Osteocyte (in vitro differentiated cells): Measurements from ENCODE around the gene BAG3. TPM values are rescaled to one million over a fixed set of nuclear protein-coding genes. Genes with fewer than 3 reads are reported as not detected.

Experiments used
- DNase-seq: peaks from one replicate; pipeline ENCODE4 v3.0.0; 2021; ENCODE audit warnings: mixed read lengths; ENCODE audit not compliant: unreplicated experiment; ENCODE audit errors: extremely low spot score
- H3K27ac Mint-ChIP-seq: one replicate; pipeline ENCODE4 v1.8.0; 2021; ENCODE audit warnings: mild to moderate bottlenecking, mixed read lengths; ENCODE audit not compliant: unreplicated experiment
- H3K27me3 Mint-ChIP-seq: one replicate; pipeline ENCODE4 v1.8.0; 2021; ENCODE audit warnings: mixed read lengths; ENCODE audit not compliant: unreplicated experiment
- H3K36me3 Mint-ChIP-seq: one replicate; pipeline ENCODE4 v1.8.0; 2021; ENCODE audit warnings: mixed read lengths; ENCODE audit not compliant: unreplicated experiment
- H3K4me1 Mint-ChIP-seq: one replicate; pipeline ENCODE4 v1.8.0; 2021; ENCODE audit warnings: mixed read lengths; ENCODE audit not compliant: unreplicated experiment
- H3K4me3 Mint-ChIP-seq: one replicate; pipeline ENCODE4 v1.8.0; 2021; ENCODE audit warnings: mild to moderate bottlenecking, moderate library complexity, mixed read lengths; ENCODE audit not compliant: unreplicated experiment
- H3K9me3 Mint-ChIP-seq: one replicate; pipeline ENCODE4 v1.8.0; 2021; ENCODE audit warnings: mixed read lengths; ENCODE audit not compliant: unreplicated experiment
- total RNA-seq: library from RNA; stranded (reverse); gene quantifications from 2 replicates; pipeline ENCODE4 v1.2.1, GENCODE V29; 2021
- TF ChIP-seq, protein P1 (sequence below): fragments of 200-600 bp; sonication (generic); IDR thresholded peaks from 2 replicates; pipeline ENCODE4 v1.5.0; 2021; ENCODE audit warnings: antibody characterized with exemption, mild to moderate bottlenecking, moderate library complexity

The BAG3 gene
- total RNA-seq, 1 donor from 2014 or later: 41.0 TPM

DNA sequence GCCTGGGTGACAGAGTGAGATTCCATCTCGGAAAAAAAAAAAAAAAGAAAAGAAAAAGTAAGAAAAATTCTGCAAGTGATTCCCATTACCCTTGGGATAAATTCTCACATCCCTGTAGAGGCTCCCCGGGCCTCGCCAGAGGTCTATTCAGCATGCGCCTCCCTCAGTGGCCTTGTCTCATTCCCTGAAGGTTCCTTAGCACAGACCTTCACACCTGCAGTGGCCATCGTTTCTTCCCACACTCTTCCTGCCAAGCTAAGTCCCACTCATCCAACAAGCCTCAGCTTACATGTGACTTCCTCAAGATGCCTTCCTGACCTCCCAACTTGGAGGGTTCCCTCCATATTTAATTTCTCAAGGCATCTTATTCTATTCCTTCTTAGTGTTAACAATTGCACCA lies 20.9 kb upstream of the BAG3 start:
- Mint-ChIP-seq H3K4me1 (no peaks in the 10 kb centered on the region), H3K9me3 (no peaks in the 10 kb centered on the region), H3K27me3 (no peaks in the 10 kb centered on the region), H3K27ac (no peak overlapping the region), H3K4me3 (no peak overlapping the region), H3K36me3 (no peaks in the 10 kb centered on the region)
- no peak for DNase-seq
- TF ChIP-seq, protein P1, sequence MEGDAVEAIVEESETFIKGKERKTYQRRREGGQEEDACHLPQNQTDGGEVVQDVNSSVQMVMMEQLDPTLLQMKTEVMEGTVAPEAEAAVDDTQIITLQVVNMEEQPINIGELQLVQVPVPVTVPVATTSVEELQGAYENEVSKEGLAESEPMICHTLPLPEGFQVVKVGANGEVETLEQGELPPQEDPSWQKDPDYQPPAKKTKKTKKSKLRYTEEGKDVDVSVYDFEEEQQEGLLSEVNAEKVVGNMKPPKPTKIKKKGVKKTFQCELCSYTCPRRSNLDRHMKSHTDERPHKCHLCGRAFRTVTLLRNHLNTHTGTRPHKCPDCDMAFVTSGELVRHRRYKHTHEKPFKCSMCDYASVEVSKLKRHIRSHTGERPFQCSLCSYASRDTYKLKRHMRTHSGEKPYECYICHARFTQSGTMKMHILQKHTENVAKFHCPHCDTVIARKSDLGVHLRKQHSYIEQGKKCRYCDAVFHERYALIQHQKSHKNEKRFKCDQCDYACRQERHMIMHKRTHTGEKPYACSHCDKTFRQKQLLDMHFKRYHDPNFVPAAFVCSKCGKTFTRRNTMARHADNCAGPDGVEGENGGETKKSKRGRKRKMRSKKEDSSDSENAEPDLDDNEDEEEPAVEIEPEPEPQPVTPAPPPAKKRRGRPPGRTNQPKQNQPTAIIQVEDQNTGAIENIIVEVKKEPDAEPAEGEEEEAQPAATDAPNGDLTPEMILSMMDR: no peak

DNA sequence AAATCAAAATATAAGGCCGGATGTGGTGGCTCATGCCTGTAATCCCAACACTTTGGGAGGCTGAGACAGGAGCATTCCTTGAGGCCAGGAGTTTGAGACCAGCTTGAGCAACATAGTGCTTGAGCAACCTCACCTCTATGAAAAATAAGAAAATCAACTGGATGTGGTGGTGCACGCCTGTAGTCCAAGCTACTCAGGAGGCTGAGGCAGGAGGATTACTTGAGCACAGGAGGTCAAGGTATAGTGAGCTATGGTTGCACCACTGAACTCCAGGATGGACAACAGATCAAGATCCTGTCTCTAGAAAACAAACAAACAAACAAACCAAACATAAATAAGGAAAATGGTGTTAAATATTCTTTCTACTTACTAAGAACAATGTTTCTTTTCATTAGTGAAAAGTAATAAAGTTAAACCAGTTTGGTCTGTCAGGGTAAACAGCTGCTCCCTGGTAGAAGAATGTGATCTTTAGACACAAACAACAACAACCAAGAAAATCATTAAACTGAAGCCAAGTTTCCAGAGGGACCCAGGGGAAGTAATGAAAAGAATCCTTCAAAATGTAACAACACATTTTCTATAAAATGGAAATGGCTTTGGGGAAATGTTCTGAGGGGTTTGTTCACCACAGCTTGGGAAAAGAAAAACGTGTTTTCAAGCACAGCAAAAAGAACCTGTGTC lies 17.5 kb upstream of the BAG3 start:
- DNase-seq: no peak
- Mint-ChIP-seq H3K27me3 (no peaks in the 10 kb centered on the region), H3K36me3 (no peaks in the 10 kb centered on the region), H3K9me3 (no peaks in the 10 kb centered on the region), H3K4me1 (no peaks in the 10 kb centered on the region), H3K27ac (no peak overlapping the region), H3K4me3 (no peak overlapping the region)
- TF ChIP-seq, protein P1: no peak

DNA sequence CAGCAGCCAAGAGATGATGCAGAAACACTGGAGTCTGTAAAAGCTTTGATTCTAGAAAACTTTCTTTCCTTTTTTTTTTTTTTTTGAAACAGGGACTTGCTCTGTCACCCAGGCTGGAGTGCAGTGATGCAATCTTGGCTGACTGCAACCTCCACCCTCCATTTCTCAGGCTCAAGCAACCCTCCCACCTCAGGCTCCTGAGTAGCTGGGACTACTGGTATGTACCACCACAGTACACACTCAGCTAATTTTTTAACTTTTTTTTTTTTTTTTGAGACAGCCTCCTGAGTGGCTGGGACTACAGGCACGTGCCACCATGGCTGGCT lies 17.0 kb upstream of the BAG3 start:
- H3K36me3 Mint-ChIP-seq: no peaks in the 10 kb centered on the region
- no peak for DNase-seq

DNA sequence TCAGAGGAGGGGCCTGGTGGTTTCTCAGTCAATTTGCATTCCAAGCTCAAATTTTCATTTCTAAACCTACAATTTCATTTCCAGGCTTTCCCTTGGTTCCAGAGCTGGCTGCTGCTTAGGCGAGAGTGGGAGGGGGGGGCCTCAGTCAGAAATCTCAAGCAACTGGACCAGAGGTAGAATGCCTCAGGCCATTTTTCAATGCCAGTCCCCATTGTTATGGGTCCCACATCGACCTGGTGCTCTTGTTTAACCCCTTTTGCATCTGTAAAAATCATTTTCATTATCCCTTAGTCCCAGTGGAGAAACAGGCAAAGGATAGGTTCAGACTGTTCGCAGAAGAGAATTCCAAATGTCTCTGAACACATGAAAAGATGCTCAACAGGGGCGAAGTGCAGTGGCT lies 13.5 kb upstream of the BAG3 start:
- H3K36me3 Mint-ChIP-seq: no peaks in the 10 kb centered on the region
- no peaks in the 10 kb centered on the region for H3K4me1 Mint-ChIP-seq
- no peaks in the 10 kb centered on the region for H3K27me3 Mint-ChIP-seq
- H3K9me3 Mint-ChIP-seq: no peaks in the 10 kb centered on the region
- H3K4me3 Mint-ChIP-seq: no peak overlapping the region
- no peak for DNase-seq
- H3K27ac Mint-ChIP-seq: no peak overlapping the region
- TF ChIP-seq, protein P1: no peak

More for the DNA sequence above, 17.0 kb upstream of the BAG3 start:
- no peaks in the 10 kb centered on the region for H3K4me1 Mint-ChIP-seq
- H3K27me3 Mint-ChIP-seq: no peaks in the 10 kb centered on the region
- no peak overlapping the region for H3K27ac Mint-ChIP-seq
- H3K4me3 Mint-ChIP-seq: no peak overlapping the region
- no peaks in the 10 kb centered on the region for H3K9me3 Mint-ChIP-seq
- TF ChIP-seq, protein P1: no peak

DNA sequence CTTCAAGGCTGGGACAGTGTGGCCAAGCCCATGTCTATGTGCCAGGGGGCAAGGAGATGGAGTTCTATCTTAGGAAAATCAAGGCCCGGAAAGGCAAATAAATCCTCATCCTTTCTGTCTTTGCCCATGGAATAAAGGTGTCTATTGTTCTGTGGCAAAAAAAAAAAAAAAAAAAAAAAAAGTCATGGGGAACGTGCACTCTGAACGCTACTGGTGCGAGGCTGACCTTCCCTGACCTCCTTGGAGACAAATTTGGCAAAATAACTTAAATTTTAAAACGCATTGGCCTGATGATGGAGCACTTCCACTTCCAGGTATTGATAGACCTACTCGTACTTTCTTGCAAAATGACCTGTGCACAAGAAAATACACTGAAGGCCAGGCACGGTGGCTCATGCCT lies 12.2 kb upstream of the BAG3 start:
- no peaks in the 10 kb centered on the region for H3K9me3 Mint-ChIP-seq
- no peak overlapping the region for H3K4me3 Mint-ChIP-seq
- H3K4me1 Mint-ChIP-seq: no peaks in the 10 kb centered on the region
- no peaks in the 10 kb centered on the region for H3K27me3 Mint-ChIP-seq
- no peak for DNase-seq
- no peaks in the 10 kb centered on the region for H3K36me3 Mint-ChIP-seq
- no peak overlapping the region for H3K27ac Mint-ChIP-seq
- TF ChIP-seq, protein P1: no peak
